HCT116 (cell line): ENCODE measurements around the gene IFNL2. TPM values are rescaled to one million over a fixed set of nuclear protein-coding genes. Genes with fewer than 3 reads are reported as not detected.

Experiments used
- ATAC-seq: fragments of 200-7000 bp; cut with Tn5 transposase; 2 replicates; pipeline ENCODE4 v1.9.1; 2020; ENCODE audit warnings: mild to moderate bottlenecking, moderate library complexity
- BruUV-seq: library from RNA; stranded (reverse); fragments of 400-500 nt; replicated peaks from 2 replicates; lab custom pipeline; 2021; lab: Mats Ljungman, UMichigan
- CTCF ChIA-PET: fragments of 300-600 bp; sonication (Branson Sonifier 250); formaldehyde crosslinking; loops from one replicate; lab custom pipeline; 2021; ENCODE audit warnings: antibody characterized with exemption; lab: Charles Lee
- POLR2A ChIA-PET: fragments of 300-600, 350-600 bp; sonication (Branson Sonifier 250); formaldehyde crosslinking; loops from one replicate; lab custom pipeline; 2021; ENCODE audit warnings: antibody characterized with exemption; lab: Charles Lee
- RAD21 ChIA-PET, 2 experiments: fragments of 300-600 bp; sonication (Branson Sonifier 250); formaldehyde crosslinking; loops; one replicate each; lab custom pipeline; 2023; ENCODE audit warnings: low total read pairs in 2 of 2; ENCODE audit not compliant: uncharacterized antibody in 2 of 2, unreplicated experiment in 2 of 2, low non-redundant PET in 1 of 2; lab: Charles Lee
- DNase-seq: peaks from one replicate; pipeline ENCODE4 v3.0.0-alpha.2; 2010; ENCODE audit warnings: low read depth, low spot score
- H2AFZ ChIP-seq: fragments of 200-600 bp; shearing (Covaris generic), sonication (generic); 2 replicates; pipeline ENCODE4 v1.6.1; 2017; ENCODE audit warnings: low read depth, mixed run types, mixed read lengths, antibody characterized with exemption, low read length; ENCODE audit not compliant: poor library complexity, severe bottlenecking
- H3K27ac ChIP-seq: 2 replicates; pipeline ENCODE4 v1.5.1; 2012; ENCODE audit warnings: low read depth, low read length
- H3K27me3 ChIP-seq: fragments of 200-600 bp; sonication (generic); 2 replicates; pipeline ENCODE4 v1.6.1; 2016; ENCODE audit warnings: mixed run types, low read length, mixed read lengths; ENCODE audit not compliant: insufficient read depth
- H3K36me3 ChIP-seq, 2 experiments: fragments of 200-500 bp in 1 of 2; fragments of 200-600 bp in 1 of 2; sonication (Bioruptor generic) in 1 of 2; sonication (generic) in 1 of 2; 2 replicates each; pipeline versions ENCODE4 v1.5.1 to v1.6.1; 2014 to 2016; ENCODE audit warnings: low read length in 2 of 2, inconsistent platforms in 1 of 2, mixed read lengths in 1 of 2, mixed run types in 1 of 2; ENCODE audit not compliant: insufficient read depth in 2 of 2, control insufficient read depth in 1 of 2
- H3K4me1 ChIP-seq, 2 experiments: fragments of 200-600 bp in 1 of 2; sonication (generic) in 1 of 2; 2 replicates each; pipeline versions ENCODE4 v1.5.1 to v1.6.1; 2012 to 2017; ENCODE audit warnings: low read length in 2 of 2, inconsistent platforms in 1 of 2, mild to moderate bottlenecking in 1 of 2, mixed read lengths in 1 of 2, mixed run types in 1 of 2, moderate library complexity in 1 of 2; ENCODE audit not compliant: insufficient read depth in 2 of 2, control insufficient read depth in 1 of 2
- H3K4me2 ChIP-seq: fragments of 200-600 bp; sonication (generic); 2 replicates; pipeline ENCODE4 v1.6.1; 2017; ENCODE audit warnings: mixed run types, low read length, mixed read lengths
- H3K4me3 ChIP-seq, 2 experiments: fragments of 200-600 bp in 1 of 2; sonication (generic) in 1 of 2; replicated peaks in 1 of 2; 2 replicates each; pipeline ENCODE4 v1.5.1; 2011 to 2016; ENCODE audit warnings: low read length in 2 of 2, control low read depth in 1 of 2, low read depth in 1 of 2, mild to moderate bottlenecking in 1 of 2, mixed read lengths in 1 of 2, mixed run types in 1 of 2
- H3K79me2 ChIP-seq: fragments of 200-600 bp; sonication (generic); 2 replicates; pipeline ENCODE4 v1.6.1; 2017; ENCODE audit warnings: mild to moderate bottlenecking, mixed run types, low read length, moderate library complexity, mixed read lengths; ENCODE audit not compliant: insufficient read depth
- H3K9ac ChIP-seq: fragments of 200-600 bp; sonication (generic); 2 replicates; pipeline ENCODE4 v1.6.1; 2016; ENCODE audit warnings: low read length, mixed read lengths
- H3K9me2 ChIP-seq: fragments of 200-600 bp; sonication (generic), shearing (Covaris generic); 2 replicates; pipeline ENCODE4 v1.6.1; 2017; ENCODE audit warnings: mixed run types, mild to moderate bottlenecking, moderate library complexity; ENCODE audit not compliant: insufficient read depth
- H3K9me3 ChIP-seq, 2 experiments: fragments of 200-500 bp in 1 of 2; fragments of 200-600 bp in 1 of 2; sonication (Bioruptor generic) in 1 of 2; sonication (generic) in 1 of 2; 2 replicates each; pipeline ENCODE4 v1.6.1; 2014 to 2017; ENCODE audit warnings: low read length in 2 of 2, mixed read lengths in 2 of 2, inconsistent platforms in 1 of 2, low read depth in 1 of 2, mild to moderate bottlenecking in 1 of 2, mixed run types in 1 of 2, moderate library complexity in 1 of 2; ENCODE audit not compliant: control insufficient read depth in 1 of 2, insufficient read depth in 1 of 2
- H4K20me1 ChIP-seq: fragments of 200-600 bp; sonication (generic), shearing (Covaris generic); 2 replicates; pipeline ENCODE4 v1.6.1; 2017; ENCODE audit warnings: mixed run types, mild to moderate bottlenecking, moderate library complexity; ENCODE audit not compliant: insufficient read depth
- CBX3 ChIP-seq: IDR thresholded peaks from 2 replicates; pipeline ENCODE4 v1.6.1; 2012; ENCODE audit warnings: low read depth
- ELF1 ChIP-seq: IDR thresholded peaks from 2 replicates; pipeline ENCODE4 v1.6.1; 2012; ENCODE audit warnings: low read depth, borderline replicate concordance
- EZH2phosphoT487 ChIP-seq: fragments of 200-600 bp; IDR thresholded peaks from 2 replicates; pipeline ENCODE4 v1.6.1; 2018; ENCODE audit warnings: antibody characterized with exemption, borderline replicate concordance
- FOSL1 ChIP-seq: IDR thresholded peaks from 2 replicates; pipeline ENCODE4 v1.6.1; 2012; ENCODE audit warnings: low read depth
- MAX ChIP-seq: IDR thresholded peaks from 2 replicates; pipeline ENCODE4 v1.6.1; 2012
- POLR2A ChIP-seq: IDR thresholded peaks from 2 replicates; pipeline ENCODE4 v1.7.0; 2011; ENCODE audit warnings: borderline replicate concordance; ENCODE audit not compliant: insufficient read depth, insufficient read length; ENCODE audit errors: extremely low read depth
- POLR2AphosphoS5 ChIP-seq: IDR thresholded peaks from 2 replicates; pipeline ENCODE4 v1.6.1; 2011; ENCODE audit warnings: mild to moderate bottlenecking, low read depth, low read length, moderate library complexity
- SIN3A ChIP-seq: IDR thresholded peaks from 2 replicates; pipeline ENCODE4 v1.6.1; 2012; ENCODE audit warnings: low read depth
- SP1 ChIP-seq: IDR thresholded peaks from 2 replicates; pipeline ENCODE4 v1.6.1; 2012; ENCODE audit warnings: low read depth
- SRF ChIP-seq: IDR thresholded peaks from 2 replicates; pipeline ENCODE4 v1.6.1; 2012; ENCODE audit warnings: low read depth
- TCF7L2 ChIP-seq: IDR thresholded peaks from 2 replicates; pipeline ENCODE4 v1.7.0; 2011; ENCODE audit warnings: borderline replicate concordance, inconsistent platforms; ENCODE audit not compliant: insufficient read depth, insufficient read length; ENCODE audit errors: extremely low read depth
- YY1 ChIP-seq: IDR thresholded peaks from 2 replicates; pipeline ENCODE4 v1.6.1; 2011; ENCODE audit warnings: low read length, low read depth, moderate library complexity, mild to moderate bottlenecking; ENCODE audit not compliant: insufficient replicate concordance; ENCODE audit errors: extremely low read depth
- ZNF274 ChIP-seq: fragments of 200-500 bp; sonication (Bioruptor generic); IDR thresholded peaks from 2 replicates; pipeline ENCODE4 v1.6.1; 2014; ENCODE audit warnings: mild to moderate bottlenecking, low read depth, low read length, inconsistent platforms
- intact Hi-C: fragments of 100-400 bp; cut with micrococcal nuclease; formaldehyde crosslinking; loops from 2 replicates; pipeline ENCODE4 v1.10.0; 2022
- total RNA-seq: library from RNA; stranded (reverse); gene quantifications from one replicate; pipeline ENCODE4 v1.2.1, GENCODE V29; 2021; ENCODE audit not compliant: unreplicated experiment
- TF ChIP-seq, protein P1 (sequence below): IDR thresholded peaks from 2 replicates; pipeline ENCODE4 v1.6.1; 2011; ENCODE audit warnings: mild to moderate bottlenecking, low read length, moderate library complexity; ENCODE audit not compliant: insufficient replicate concordance; ENCODE audit errors: extremely low read depth

Gene IFNL2
- total RNA-seq, 1 experiment from 2014 or later = not detected

DNA sequence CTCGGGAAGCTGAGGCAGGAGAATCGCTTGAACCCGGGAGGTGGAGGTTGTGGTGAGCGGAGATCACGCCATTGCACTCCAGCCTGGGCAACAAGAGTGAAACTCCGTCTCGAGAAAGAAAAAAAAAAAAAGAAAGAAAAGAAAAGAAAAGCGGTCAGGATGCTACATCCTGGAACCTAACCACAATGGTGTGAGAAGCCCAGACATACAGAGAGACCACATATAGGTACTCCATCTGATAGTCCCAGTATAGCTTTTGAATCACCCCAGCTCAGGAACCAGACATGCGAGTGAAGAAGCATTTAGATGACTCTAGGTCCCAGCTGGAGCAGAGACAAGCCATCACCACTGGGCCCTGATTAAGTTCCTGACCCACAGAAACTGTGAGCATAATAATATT, 31.2 kb downstream of the IFNL2 start:
- ChIA-PET POLR2A (no interaction called here), CTCF (no interaction called here), RAD21 (no interaction called here)
- Histone ChIP-seq H3K4me3 (no peak overlapping the region), H4K20me1 (no peaks in the 10 kb centered on the region), H3K9ac (no peak overlapping the region), H3K27me3 (no peaks in the 10 kb centered on the region), H3K27ac (no peak overlapping the region), H3K9me3 (no peaks in the 10 kb centered on the region), H3K4me1 (peaks cover 9 to 10% of the 10 kb centered on the region in 2 experiments), H2AFZ (no peak overlapping the region), H3K79me2 (no peaks in the 10 kb centered on the region), H3K4me2 (no peak overlapping the region), H3K9me2 (no peaks in the 10 kb centered on the region), H3K36me3 (no peaks in the 10 kb centered on the region)
- no peak for DNase-seq
- no peak for TF ChIP-seq FOSL1
- TF ChIP-seq ELF1 = no peak
- TF ChIP-seq SIN3A = no peak
- no peak for TF ChIP-seq POLR2A
- TF ChIP-seq YY1 = no peak
- TF ChIP-seq TCF7L2 = no peak
- TF ChIP-seq, protein P1, sequence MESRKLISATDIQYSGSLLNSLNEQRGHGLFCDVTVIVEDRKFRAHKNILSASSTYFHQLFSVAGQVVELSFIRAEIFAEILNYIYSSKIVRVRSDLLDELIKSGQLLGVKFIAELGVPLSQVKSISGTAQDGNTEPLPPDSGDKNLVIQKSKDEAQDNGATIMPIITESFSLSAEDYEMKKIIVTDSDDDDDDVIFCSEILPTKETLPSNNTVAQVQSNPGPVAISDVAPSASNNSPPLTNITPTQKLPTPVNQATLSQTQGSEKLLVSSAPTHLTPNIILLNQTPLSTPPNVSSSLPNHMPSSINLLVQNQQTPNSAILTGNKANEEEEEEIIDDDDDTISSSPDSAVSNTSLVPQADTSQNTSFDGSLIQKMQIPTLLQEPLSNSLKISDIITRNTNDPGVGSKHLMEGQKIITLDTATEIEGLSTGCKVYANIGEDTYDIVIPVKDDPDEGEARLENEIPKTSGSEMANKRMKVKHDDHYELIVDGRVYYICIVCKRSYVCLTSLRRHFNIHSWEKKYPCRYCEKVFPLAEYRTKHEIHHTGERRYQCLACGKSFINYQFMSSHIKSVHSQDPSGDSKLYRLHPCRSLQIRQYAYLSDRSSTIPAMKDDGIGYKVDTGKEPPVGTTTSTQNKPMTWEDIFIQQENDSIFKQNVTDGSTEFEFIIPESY = no peak
- TF ChIP-seq SRF = no peak
- TF ChIP-seq POLR2AphosphoS5 = no peak
- TF ChIP-seq ZNF274 = no peak
- TF ChIP-seq EZH2phosphoT487 = no peak
- TF ChIP-seq CBX3 = no peak
- no peak for TF ChIP-seq SP1
- TF ChIP-seq MAX = no peak
- no peak for ATAC-seq
- BruUV-seq = no TSS peak
- intact Hi-C loops = no loop called here
